Iris pigment epithelial cell (primary cell): ENCODE results near the gene ALDH3B2.
A peak's percentile ranks its signal among the peaks of the same experiment; 100 is the strongest.

Experiments
- DNase-seq: peaks from one replicate; pipeline ENCODE4 v3.0.0-alpha.2; 2011; ENCODE audit warnings: low read depth

ALDH3B2 gene

DNA sequence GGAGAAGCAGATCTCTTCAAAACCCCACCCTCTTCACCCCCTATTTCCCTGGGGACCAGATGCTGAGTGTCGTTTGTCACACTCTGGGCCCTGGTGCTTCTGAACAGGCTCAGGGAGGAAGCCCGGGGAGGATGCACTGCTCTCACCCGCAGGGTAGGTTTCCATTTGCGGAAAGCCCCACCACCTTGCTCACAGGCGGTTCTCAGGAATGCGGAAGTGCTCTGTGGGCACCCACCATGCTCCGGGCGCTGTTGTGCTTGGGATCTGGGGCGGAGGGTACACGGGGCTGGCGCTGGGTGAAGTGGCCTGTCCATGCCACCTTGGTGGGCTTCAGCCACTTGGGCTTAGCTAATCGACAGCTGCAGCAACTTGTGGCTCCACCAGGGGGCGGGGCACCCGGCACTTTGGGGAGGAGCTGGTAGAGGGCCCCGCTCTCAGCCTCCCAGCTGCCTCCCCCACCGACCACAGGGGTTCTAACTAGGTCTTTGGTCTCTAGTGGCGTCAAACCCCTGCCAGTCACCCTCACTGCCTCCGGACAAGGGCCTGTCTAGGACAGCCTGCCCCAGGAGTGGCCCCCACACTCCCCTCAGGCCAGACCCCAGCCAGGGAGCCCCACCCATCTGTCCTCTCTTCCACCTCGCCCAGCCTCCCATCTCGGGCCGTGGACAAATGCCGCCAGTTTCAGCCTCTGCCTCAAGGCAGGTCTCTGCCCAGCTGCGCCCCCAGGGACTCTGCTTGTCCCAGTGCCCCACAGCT is 60.3 kb downstream of the ALDH3B2 start:
- DNase-seq, result peak; percentile 51

DNA sequence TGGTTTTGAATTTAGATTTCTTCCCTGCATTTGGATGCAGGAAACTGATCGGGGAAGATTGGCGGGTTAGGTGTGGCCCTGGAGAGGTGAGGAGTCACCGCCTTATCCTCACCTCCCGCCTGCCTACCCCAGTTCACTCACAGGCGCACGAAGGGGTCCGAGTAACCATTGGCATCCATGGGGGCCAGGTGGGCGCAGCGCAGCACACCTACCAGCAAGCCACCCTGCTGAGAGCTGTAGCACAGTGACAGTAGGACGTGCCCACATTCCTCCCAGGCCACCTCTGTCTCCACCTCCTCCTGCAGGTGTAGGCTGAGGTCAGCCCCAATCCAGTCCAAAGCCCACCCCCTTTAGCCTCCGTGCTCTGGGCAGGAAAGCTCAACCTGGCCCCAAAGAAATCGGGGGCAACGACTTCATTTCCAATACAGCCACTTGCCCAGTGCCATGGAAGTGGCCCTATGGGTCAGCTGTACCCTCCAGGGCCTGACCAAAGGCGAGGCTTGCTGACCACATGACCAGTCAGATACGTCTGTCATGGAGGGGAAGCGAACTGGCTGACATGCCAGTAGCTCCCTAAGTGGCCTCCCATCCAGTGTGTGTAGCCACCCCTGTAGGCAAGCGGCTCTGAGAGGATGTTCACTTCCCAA is 61.0 kb downstream of the ALDH3B2 start:
- no peak for DNase-seq

DNA sequence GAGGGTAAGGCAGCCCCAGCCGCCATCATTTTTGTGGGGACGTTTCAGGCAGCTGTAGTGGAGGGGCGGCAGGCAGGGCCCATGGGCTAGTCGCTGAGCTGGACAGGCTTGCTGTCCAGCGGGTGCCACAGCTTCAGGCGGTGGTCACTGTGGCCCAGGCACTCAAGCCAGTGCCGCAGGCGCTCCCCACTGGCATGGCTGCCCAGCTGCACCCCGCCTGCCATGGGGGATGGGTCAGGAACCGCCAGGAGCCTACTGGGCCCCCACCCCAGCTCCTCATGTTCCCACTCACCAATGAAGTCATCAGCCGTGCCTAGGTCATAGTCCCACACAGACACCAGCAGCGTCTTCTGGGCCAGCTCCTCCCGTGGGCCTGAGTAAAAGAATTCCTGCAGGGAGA is 61.7 kb downstream of the ALDH3B2 start:
- no peak for DNase-seq
